GM18909 (cell line): Measurements from ENCODE around the gene MTRF1.
"Not testable (repeated sequence)": the region's sequence is repeated elsewhere in the genome, so short reads cannot be mapped to it uniquely, and the experiment has no call there.

Experiments used
- ATAC-seq: cut with Tn5 transposase; IDR thresholded peaks from one replicate; pipeline ENCODE4 v1.9.1; 2021; ENCODE audit warnings: mild to moderate bottlenecking; ENCODE audit not compliant: unreplicated experiment, poor library complexity

MTRF1 gene

GRCh38 chr13:41282129-41282571 is 18.8 kb upstream of the MTRF1 start:
- ATAC-seq, result peak; percentile 59

DNA sequence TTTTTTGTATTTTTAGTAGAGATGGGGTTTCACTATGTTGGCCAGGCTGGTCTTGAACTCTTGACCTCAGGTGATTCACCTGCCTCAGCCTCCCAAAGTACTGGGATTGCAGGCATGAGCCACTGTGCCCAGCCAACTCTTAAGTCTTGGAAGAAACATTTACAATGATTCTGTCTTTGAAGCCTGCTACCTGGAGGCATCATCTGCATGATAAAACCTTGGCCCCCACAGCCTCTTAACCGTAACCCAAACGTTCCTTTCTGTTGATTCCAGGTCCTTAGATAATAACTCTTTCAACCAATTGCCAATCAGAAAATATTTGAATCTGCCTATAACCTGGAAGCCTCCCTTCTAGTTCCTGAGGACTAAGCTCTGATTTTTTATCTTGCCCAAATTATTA is 15.8 kb upstream of the MTRF1 start:
- not testable (repeated sequence) for ATAC-seq

DNA sequence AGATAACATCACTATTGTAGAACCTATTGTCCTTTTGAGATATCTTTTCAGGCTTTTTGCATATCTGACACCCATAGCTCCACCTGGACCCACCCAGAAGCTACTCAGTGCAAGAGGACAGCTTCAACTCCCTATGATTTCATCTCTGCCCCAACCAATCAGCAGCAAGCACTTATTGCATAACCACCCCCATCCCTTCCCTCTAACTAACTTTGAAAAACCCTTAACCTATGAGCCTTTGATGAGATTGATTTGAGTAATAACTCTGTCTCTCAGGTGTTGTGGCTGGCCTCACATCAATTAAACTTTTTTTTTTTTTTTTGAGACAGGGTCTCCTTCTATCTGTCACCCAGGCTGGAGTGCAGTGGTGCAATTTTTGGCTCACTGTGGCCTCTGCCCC is 13.4 kb upstream of the MTRF1 start:
- ATAC-seq, result no peak

- ATAC-seq, result no peak
Measured at GRCh38 chr13:41274881-41275280, 11.5 kb upstream of the MTRF1 start.

- ATAC-seq, result no peak
Measured at GRCh38 chr13:41273831-41274441, 10.6 kb upstream of the MTRF1 start.

DNA sequence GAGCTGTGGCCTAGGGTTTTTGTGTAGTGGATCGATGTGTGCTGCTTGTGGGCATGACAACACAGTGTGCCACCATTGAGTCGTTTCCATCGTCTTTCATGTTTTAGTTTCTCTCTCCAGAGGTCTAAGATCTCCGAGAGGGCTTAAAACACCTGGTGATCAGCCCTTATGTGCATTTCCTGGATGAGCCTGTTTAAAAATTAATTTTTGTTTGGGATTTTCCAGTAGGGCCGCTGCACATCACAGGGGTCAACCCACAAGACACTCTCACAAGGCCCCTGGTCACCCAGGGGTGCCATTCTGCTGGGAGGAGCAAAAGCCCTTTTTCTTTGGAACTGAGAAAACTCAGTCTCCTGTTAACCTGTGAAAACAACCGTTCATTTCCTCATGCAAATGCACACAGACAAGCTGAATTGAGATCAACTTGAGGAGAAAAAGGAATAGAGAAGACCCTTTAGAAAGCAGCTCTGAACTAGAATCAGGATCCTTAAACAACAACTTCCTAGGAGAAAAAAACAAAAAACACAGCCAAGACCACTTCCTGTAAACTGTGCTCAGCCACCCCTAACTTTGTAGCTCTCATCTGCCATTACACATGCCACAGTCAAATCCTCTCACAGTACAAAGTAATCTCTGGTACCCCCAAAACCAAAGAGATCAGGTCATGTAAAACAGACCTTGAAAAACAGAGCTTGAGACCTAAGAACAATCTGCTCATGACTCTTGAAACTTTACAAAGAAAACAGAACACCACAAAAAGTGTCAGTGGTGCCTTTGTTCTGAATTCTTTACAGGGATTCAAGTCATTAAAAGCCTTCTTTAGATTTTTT is 8.3 kb upstream of the MTRF1 start:
- ATAC-seq, result no peak

- no peak for ATAC-seq
Measured at GRCh38 chr13:41268764-41269163, 5.4 kb upstream of the MTRF1 start.

GRCh38 chr13:41267106-41267505 is 3.7 kb upstream of the MTRF1 start:
- no peak for ATAC-seq

- no peak for ATAC-seq
Measured at GRCh38 chr13:41259875-41260501, 3.4 kb downstream of the MTRF1 start.

GRCh38 chr13:41257535-41257934 is 5.8 kb downstream of the MTRF1 start:
- no peak for ATAC-seq

GRCh38 chr13:41254902-41255301 is 8.5 kb downstream of the MTRF1 start:
- no peak for ATAC-seq

- no peak for ATAC-seq
Measured at GRCh38 chr13:41250993-41251392, 12.4 kb downstream of the MTRF1 start.

DNA sequence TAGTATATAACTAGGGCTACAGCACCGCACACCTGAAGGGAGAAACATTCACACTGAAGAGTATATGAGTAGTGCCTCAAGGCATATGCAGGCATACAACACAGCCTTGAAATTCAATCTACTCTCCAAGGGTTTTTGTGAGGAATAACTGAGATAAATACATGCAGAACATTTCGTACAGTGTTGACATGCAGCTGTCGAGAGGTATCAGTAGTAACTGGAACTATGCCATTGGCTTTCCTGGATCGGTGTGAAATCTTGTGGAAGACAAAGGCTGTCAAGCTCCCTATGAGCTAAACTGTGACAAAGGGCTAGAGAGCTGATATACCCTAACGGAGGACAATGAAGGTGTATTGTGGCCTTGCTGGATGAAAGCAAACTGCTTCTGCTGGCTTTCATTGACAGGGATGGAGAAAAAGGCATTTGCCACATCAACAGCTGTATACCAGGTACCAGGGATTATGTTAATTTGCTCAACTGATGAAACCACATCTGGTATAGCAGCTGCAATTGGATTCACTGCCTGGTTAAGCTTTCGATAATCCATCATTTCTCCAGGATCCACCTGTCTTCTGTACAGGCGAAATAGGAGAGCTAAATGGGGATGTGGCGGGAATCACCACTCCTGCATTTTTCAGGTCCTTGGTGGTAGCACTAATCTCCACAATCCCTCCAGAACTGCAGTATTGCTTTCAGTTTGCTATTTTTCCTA is 16.3 kb downstream of the MTRF1 start:
- no peak for ATAC-seq

- no peak for ATAC-seq
Measured at GRCh38 chr13:41244556-41244955, 18.8 kb downstream of the MTRF1 start.

DNA sequence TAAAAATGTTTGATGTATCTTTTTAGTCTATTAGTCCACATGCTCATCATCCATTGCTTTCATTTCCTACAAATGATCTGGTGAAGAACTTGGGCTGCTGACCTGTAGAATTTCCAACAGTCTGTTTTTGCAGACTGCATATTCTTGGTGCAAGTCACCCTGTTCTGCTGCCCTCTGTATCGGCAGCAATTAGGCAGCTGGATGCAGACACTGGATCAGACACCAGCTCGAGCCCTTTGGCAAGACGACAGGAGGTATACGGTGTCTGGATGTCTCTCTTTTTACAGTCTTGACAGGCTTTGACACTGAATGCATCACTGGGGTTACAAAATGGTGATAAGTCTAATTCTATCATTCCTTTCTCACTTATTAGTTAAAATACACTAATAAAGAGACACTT is 21.8 kb downstream of the MTRF1 start:
- no peak for ATAC-seq

DNA sequence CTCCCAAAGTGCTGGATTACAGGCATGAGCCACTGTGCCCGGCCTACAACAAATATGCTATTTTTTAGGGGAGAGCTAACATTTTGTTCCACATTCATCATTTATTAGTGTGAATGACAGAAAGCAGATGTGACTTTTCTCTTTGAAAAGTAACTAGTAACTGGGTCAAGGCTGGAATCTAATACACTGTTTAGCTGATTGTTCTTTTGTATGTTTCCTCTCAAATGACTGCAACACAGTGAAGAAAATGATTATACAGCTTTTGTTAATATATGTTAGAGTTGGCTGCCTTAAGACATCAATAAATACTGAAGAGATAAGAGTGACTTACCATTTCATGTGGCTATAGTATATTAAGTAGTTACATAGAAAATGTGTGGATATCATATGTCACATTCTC is 27.0 kb downstream of the MTRF1 start:
- ATAC-seq, result no peak

GRCh38 chr13:41232578-41233480 is 30.5 kb downstream of the MTRF1 start:
- ATAC-seq, result no peak

DNA sequence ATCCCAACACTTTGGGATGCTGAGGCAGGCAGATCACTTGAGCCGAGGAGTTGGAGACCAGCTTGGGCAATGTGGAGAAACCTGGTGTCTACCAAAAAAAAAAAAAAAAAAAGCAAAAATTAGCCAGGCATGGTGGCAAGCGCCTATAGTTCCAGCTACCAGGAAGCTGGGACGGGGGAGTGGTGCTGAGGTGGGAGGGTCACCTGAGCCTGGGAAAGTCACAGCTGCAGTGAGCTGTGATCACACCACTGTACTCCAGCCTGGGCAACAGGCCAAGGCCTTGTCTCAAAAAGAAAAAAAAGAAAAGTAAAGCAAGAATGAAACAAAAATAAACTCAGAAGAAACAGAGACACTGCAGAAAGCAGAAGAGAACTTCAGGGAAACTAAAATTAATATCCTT is 31.6 kb downstream of the MTRF1 start:
- ATAC-seq, result no peak

DNA sequence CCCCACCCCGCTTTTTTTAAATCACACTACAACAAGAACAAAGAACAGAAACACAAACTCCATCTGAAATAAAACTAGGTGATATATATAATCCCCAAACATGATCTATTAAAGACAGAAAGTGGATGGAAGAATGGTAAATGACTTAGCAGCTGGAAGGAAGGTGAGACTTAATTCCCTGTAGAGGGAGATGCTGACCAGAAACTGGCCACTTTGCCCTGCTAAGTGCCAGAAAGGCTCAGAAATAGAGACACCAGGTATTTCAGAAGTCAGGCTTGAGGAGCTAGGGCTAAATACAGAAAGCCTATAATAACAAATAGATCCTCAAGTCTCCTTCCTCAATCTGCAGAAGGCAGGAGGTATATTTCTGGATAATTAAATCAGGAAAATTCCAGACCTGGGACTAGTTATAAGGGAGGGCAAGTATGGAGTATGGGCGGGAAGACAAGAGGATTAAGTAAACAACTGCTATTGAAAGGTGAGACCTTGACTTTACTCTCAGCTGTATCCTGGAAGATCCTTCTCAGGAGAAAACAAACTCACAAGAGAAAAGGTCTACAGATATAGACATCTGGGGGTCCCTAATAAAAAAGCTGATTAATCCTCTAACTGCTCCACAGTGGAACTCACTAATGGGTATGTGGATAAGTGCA is 32.2 kb downstream of the MTRF1 start:
- ATAC-seq, result no peak
